Thymus (tissue), 11 donors: ENCODE data around the gene HTRA1. TPM values are rescaled to one million over a fixed set of nuclear protein-coding genes. Genes with fewer than 3 reads are reported as not detected.

ENCODE experiments used
- DNase-seq, 9 donors: peaks; one replicate each; pipeline ENCODE4 v3.0.0-alpha.2; 2013; ENCODE audit warnings: low spot score in 9 of 9, low read depth in 6 of 9, missing footprints in 1 of 9
- H3K27ac ChIP-seq, 2 donors: one replicate each; pipeline ENCODE4 v1.5.1; 2013; ENCODE audit warnings: control low read depth in 1 of 2, low read depth in 1 of 2, low read length in 1 of 2, mild to moderate bottlenecking in 1 of 2, moderate library complexity in 1 of 2
- H3K27me3 ChIP-seq, 2 donors: one replicate each; pipeline ENCODE4 v1.5.1; 2013; ENCODE audit warnings: low read length in 1 of 2; ENCODE audit not compliant: control insufficient read depth in 2 of 2, insufficient read depth in 1 of 2
- H3K36me3 ChIP-seq, 2 donors: one replicate each; pipeline ENCODE4 v1.5.1; 2013; ENCODE audit warnings: low read length in 1 of 2, mild to moderate bottlenecking in 1 of 2, moderate library complexity in 1 of 2; ENCODE audit not compliant: control insufficient read depth in 2 of 2, insufficient read depth in 2 of 2
- H3K4me1 ChIP-seq, 2 donors: one replicate each; pipeline ENCODE4 v1.5.1; 2013; ENCODE audit warnings: low read length in 2 of 2; ENCODE audit not compliant: control insufficient read depth in 2 of 2, insufficient read depth in 2 of 2
- H3K4me3 ChIP-seq, 2 donors: one replicate each; pipeline ENCODE4 v1.5.1; 2013; ENCODE audit warnings: low read length in 2 of 2, control low read depth in 1 of 2, mild to moderate bottlenecking in 1 of 2
- H3K9me3 ChIP-seq, 2 donors: one replicate each; pipeline ENCODE4 v1.5.1; 2013; ENCODE audit warnings: low read length in 1 of 2, mild to moderate bottlenecking in 1 of 2; ENCODE audit not compliant: control insufficient read depth in 2 of 2, insufficient read depth in 1 of 2
- WGBS: extraction: QIAGEN DNeasy Blood & Tissue Kit; methylation state at CpG from one replicate; pipeline ENCODE4 v1.1.7; 2013; 5-methylcytosine and 5-hydroxymethylcytosine counted together
- polyA plus RNA-seq: library from polyadenylated mRNA; stranded (reverse); fragments of 200-250 nt; gene quantifications from one replicate; pipeline ENCODE4 v1.2.3, GENCODE V29; 2013
- total RNA-seq: library from RNA; stranded (reverse); fragments of 120-200 nt; gene quantifications from one replicate; pipeline ENCODE4 v1.2.4, GENCODE V29; 2013
- donor health status: healthy.

Gene HTRA1
- total and polyA plus RNA-seq, 2 donors, result 12.0 to 82.8 TPM

- H3K4me1 ChIP-seq, result no peaks in the 10 kb centered on the region
- H3K4me3 ChIP-seq, result no peak overlapping the region
- no peaks in the 10 kb centered on the region for H3K9me3 ChIP-seq
- no peaks in the 10 kb centered on the region for H3K36me3 ChIP-seq
- no peak for DNase-seq
- 89% methylated on average over 3 of the region's 3 CpGs for WGBS
- no peaks in the 10 kb centered on the region for H3K27me3 ChIP-seq
- H3K27ac ChIP-seq, result no peak overlapping the region
Measured at GRCh38 chr10:122555442-122555841, 94.1 kb downstream of the HTRA1 start.

- H3K4me1 ChIP-seq, result no peaks in the 10 kb centered on the region
- no peaks in the 10 kb centered on the region for H3K27me3 ChIP-seq
- H3K4me3 ChIP-seq, result no peak overlapping the region
- no peak overlapping the region for H3K27ac ChIP-seq
- no peak for DNase-seq
- 64% methylated on average over 9 of the region's 9 CpGs for WGBS
- H3K36me3 ChIP-seq, result no peaks in the 10 kb centered on the region
- no peaks in the 10 kb centered on the region for H3K9me3 ChIP-seq
Measured at GRCh38 chr10:122557516-122557915, 96.2 kb downstream of the HTRA1 start.

GRCh38 chr10:122558452-122558851 lies 97.1 kb downstream of the HTRA1 start:
- Histone ChIP-seq H3K9me3 (no peaks in the 10 kb centered on the region), H3K27me3 (no peaks in the 10 kb centered on the region), H3K27ac (no peak overlapping the region), H3K36me3 (no peaks in the 10 kb centered on the region), H3K4me3 (no peak overlapping the region), H3K4me1 (no peaks in the 10 kb centered on the region)
- WGBS, result 26% methylated on average over 5 of the region's 5 CpGs
- no peak for DNase-seq

- no peaks in the 10 kb centered on the region for H3K9me3 ChIP-seq
- H3K27me3 ChIP-seq, result no peaks in the 10 kb centered on the region
- no peaks in the 10 kb centered on the region for H3K36me3 ChIP-seq
- no peaks in the 10 kb centered on the region for H3K4me1 ChIP-seq
- no peak overlapping the region for H3K27ac ChIP-seq
- 65% methylated on average over 2 of the region's 2 CpGs for WGBS
- DNase-seq, result no peak
- H3K4me3 ChIP-seq, result no peak overlapping the region
Measured at GRCh38 chr10:122559228-122559627, 97.9 kb downstream of the HTRA1 start.

- H3K4me1 ChIP-seq, result no peaks in the 10 kb centered on the region
- no peak within 1 kb of the TSS for H3K4me3 ChIP-seq
- WGBS, result 2% methylated on average over 4 of the region's 4 CpGs
- DNase-seq, result no peak
- H3K9me3 ChIP-seq, result no peaks in the 10 kb centered on the region
- H3K36me3 ChIP-seq, result no peaks in the 10 kb centered on the region
- no peak within 1 kb of the TSS for H3K27ac ChIP-seq
- no peaks in the 10 kb centered on the region for H3K27me3 ChIP-seq
Measured at GRCh38 chr10:122560279-122560804, 99.0 kb downstream of the HTRA1 start, which contains the start of gene DMBT1. Gene DMBT1 (plus strand): TSS chr10:122560754. CDS start chr10:122560771, 17 bp downstream.

- H3K27ac ChIP-seq, result no peak overlapping the region
- no peaks in the 10 kb centered on the region for H3K36me3 ChIP-seq
- no peaks in the 10 kb centered on the region for H3K27me3 ChIP-seq
- H3K4me1 ChIP-seq, result no peaks in the 10 kb centered on the region
- H3K4me3 ChIP-seq, result no peak overlapping the region
- DNase-seq, result no peak
- no peaks in the 10 kb centered on the region for H3K9me3 ChIP-seq
- WGBS, result 68% methylated on average over 6 of the region's 6 CpGs
Measured at GRCh38 chr10:122561212-122561611, 99.9 kb downstream of the HTRA1 start.

GRCh38 chr10:122561792-122562191 lies 100.4 kb downstream of the HTRA1 start:
- DNase-seq, result no peak
- Histone ChIP-seq H3K9me3 (no peaks in the 10 kb centered on the region), H3K27me3 (no peaks in the 10 kb centered on the region), H3K27ac (no peak overlapping the region), H3K4me1 (no peaks in the 10 kb centered on the region), H3K36me3 (no peaks in the 10 kb centered on the region), H3K4me3 (no peak overlapping the region)

Other genes with a start within 250 kb of the HTRA1 start
- gene BTBD16, start 190.3 kb upstream of the HTRA1 start, total RNA-seq, result 0.14 TPM
- gene BTBD16, start 190.3 kb upstream of the HTRA1 start, polyA plus RNA-seq, result 1.2 TPM
- gene PLEKHA1, start 86.8 kb upstream of the HTRA1 start, total RNA-seq, result 11.1 TPM
- gene PLEKHA1, start 86.8 kb upstream of the HTRA1 start, polyA plus RNA-seq, result 28.2 TPM
- gene ARMS2, start 6.9 kb upstream of the HTRA1 start, total RNA-seq, result not detected
- gene ARMS2, start 6.9 kb upstream of the HTRA1 start, polyA plus RNA-seq, result 0.18 TPM
- gene DMBT1, start 99.2 kb downstream of the HTRA1 start, total RNA-seq, result 0.09 TPM
- 0.27 TPM for gene DMBT1, start 99.2 kb downstream of the HTRA1 start, polyA plus RNA-seq
- gene C10orf120, start 238.3 kb downstream of the HTRA1 start, total RNA-seq, result not detected
- gene C10orf120, start 238.3 kb downstream of the HTRA1 start, polyA plus RNA-seq, result 0.02 TPM